GM12865 (cell line): ENCODE data around the gene MGST2.

Experiments used
- DNase-seq: peaks from one replicate; pipeline ENCODE4 v3.0.0; 2010; ENCODE audit warnings: low read depth
- H3K4me3 ChIP-seq: 2 replicates; pipeline ENCODE4 v1.5.1; 2011; ENCODE audit warnings: mild to moderate bottlenecking, low read depth, low read length, control low read depth
- CTCF ChIP-seq: IDR thresholded peaks from 2 replicates; pipeline ENCODE4 v1.5.1; 2011; ENCODE audit warnings: low read length, control low read depth, low read depth, inconsistent platforms; ENCODE audit not compliant: insufficient read depth; ENCODE audit errors: missing control alignments

The MGST2 gene

DNA sequence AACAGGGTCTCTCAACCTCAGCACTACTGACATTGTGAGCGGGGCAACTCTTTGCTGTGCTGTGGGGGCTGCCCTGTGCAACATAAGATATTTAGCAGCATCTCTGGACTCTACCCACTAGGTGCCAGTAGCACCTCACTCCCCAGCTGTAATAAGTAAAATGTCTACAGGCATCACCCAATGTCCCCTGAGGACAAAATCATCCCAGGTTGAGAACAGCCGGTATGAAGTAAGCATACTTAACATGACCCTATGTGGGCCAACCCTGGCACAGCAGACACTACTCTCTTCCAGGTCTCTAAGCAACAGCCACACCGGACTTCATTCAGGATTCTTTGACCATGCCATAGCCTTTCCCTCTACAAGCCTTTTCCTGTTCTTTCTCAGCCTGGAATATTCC, 10.5 kb upstream of the MGST2 start:
- peak; percentile 56 for TF ChIP-seq CTCF
- H3K4me3 ChIP-seq: no peak overlapping the region
- peak; percentile 52 for DNase-seq

GRCh38 chr4:139656614-139657486, 8.8 kb upstream of the MGST2 start:
- no peak overlapping the region for H3K4me3 ChIP-seq
- peak; percentile 66 for DNase-seq
- peak; percentile 74 for TF ChIP-seq CTCF

- DNase-seq: no peak
- TF ChIP-seq CTCF: no peak
- H3K4me3 ChIP-seq: no peak overlapping the region
These were observed 7.4 kb upstream of the MGST2 start for GRCh38 chr4:139658185-139658584.

GRCh38 chr4:139658586-139659382, 6.8 kb upstream of the MGST2 start:
- no peak for TF ChIP-seq CTCF
- no peak overlapping the region for H3K4me3 ChIP-seq

DNA sequence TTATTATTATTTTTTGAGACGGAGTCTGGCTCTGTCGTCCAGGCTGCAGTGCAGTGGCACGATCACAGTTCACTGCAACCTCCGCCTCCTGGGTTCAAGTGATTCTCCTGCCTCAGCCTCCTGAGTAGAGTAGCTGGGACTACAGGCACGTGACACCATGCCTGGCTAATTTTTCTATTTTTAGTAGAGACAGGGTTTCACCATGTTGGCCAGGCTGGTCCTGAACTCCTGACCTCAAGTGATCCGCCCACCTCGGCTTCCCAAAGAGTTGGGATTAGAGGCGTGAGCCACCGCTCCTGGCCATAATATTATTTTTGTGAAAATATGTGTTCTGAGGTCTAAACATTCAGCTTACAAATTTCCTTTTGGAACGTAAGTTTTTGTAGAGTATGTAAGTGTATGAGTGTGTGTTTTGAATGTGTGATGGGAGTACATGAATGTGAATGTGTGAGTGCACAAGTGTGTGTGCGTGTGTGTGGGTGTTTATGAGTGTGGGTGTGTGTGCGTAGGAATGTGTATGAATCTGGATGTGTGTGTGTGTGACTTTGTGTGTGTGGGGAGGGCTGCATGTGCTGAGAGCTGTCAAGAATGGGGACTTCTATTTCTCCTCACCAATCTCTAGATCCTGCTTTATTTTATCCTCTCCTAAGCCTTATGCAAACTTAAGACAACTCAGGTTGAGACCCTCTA, 5.7 kb upstream of the MGST2 start:
- no peak for DNase-seq
- TF ChIP-seq CTCF: no peak
- H3K4me3 ChIP-seq: no peak overlapping the region

More at GRCh38 chr4:139658586-139659382, 6.8 kb upstream of the MGST2 start:
- DNase-seq: no peak

DNA sequence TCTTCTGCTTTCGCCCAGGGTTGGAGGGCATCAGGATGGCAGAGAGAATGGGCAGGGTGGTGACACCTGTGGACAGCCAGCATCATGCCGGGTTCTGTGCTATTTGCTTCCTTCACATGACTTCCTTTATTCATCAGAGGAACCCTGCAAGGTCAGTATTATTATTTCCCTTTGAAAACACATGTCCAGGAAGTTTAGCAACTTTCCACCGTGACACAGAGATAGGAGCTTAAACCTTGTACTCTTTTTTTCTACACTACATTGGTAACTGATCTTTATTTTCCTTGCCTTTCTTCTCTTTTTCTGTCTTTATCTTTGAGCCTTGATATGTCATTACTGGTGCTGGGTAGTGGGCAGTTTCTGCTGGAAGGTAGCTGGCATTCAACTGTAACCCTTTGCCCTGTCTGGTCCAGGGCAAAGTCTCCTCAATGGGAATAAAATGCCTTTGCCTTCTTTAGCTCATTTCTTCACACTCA, 5.0 kb upstream of the MGST2 start:
- no peak for DNase-seq
- H3K4me3 ChIP-seq: no peak overlapping the region
- TF ChIP-seq CTCF: no peak
